ENCODE results near the gene GRM8. TPM values are rescaled to one million over a fixed set of nuclear protein-coding genes. Genes with fewer than 3 reads are reported as not detected.
"Not testable (repeated sequence)": the region's sequence is repeated elsewhere in the genome, so short reads cannot be mapped to it uniquely, and the experiment has no call there.

GRM8 gene
- total RNA-seq, 1 experiment from 2014 or later: 2.7 TPM

DNA sequence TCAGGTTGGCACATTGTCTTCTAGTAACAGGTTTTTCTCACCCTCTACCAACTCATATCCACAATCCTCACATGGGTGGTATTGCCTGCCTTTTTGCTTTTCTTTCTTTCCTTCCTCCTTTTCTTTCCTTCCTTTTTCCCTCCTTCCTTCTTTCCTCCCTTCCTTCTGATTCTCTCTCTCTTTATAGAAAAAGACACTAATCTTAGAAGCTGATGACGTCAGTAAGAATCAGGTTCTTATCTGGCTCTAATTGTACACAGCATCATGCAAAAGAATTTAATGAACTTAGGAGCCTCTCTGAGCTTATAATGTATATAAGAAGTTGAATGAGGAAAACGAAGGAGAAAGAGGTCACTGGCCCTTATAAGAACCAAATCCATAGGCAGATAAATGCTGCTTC lies 328.3 kb downstream of the GRM8 start:
- no peak for DNase-seq (ENCODE audit: low spot score)

DNA sequence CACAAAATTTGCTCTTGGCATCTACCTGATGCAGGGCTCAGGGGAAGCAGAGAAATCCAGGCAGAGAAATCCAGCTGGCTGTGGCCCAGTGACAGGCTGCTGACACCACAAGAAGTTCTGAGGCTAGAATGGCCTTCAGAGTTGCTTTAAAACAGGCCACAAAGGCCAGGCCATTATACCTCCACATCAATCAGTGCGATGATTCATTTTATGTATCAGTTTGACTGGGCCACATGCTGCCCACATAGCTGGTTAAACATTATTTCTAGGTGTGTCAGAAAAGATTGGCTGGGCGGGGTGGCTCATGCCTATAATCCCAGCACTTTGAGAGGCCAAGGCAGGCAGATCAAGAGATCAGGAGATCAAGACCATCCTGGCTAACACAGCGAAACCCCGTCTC lies 341.1 kb downstream of the GRM8 start:
- not testable (repeated sequence) for DNase-seq (ENCODE audit: low spot score)

- not testable (repeated sequence) for DNase-seq (ENCODE audit: low spot score)
Observed at GRCh38 chr7:126908564-126908963, 344.2 kb downstream of the GRM8 start.

- DNase-seq (ENCODE audit: low spot score): not testable (repeated sequence)
Observed at GRCh38 chr7:126907657-126908056, 345.1 kb downstream of the GRM8 start.

GRCh38 chr7:126905255-126905654 lies 347.5 kb downstream of the GRM8 start:
- not testable (repeated sequence) for DNase-seq (ENCODE audit: low spot score)

DNA sequence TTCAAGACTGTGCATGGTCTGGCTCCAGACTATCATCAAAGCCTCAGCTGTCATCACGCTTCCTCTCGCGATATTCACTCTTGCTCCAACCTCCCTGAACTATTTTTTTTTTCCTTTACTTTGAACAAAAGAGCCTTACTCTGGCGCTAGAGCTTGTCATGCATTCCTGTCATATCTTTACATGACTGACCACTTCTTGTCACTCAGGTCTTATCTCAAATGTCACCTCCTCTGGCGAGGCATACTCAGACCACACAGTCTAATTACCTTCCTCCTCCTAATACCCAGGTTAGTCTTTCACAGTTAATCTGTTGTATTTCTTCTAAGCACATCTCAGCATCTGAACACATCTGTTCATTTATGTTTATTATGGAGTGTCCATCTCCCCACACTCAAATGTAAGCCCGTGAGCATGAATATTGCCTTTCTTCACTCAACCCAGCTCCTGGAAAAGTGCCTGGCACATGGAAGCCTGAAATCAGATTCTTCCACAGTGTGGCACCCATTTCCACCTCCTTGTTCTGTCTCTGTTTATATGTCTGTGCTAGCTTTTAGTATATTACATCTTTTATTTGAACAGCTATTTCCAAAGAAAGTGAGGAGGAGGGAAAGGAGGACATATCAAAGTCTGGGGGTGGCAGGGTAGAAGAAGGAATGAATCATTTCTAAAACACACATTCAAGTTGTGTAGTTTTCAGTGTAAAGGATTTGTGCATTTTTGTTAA lies 351.5 kb downstream of the GRM8 start:
- not testable (repeated sequence) for DNase-seq (ENCODE audit: low spot score)

GRCh38 chr7:126887980-126888379 lies 364.8 kb downstream of the GRM8 start:
- not testable (repeated sequence) for DNase-seq (ENCODE audit: low spot score)

GRCh38 chr7:126887560-126887959 lies 365.2 kb downstream of the GRM8 start:
- not testable (repeated sequence) for DNase-seq (ENCODE audit: low spot score)

GRCh38 chr7:126882730-126883129 lies 370.0 kb downstream of the GRM8 start:
- DNase-seq (ENCODE audit: low spot score): not testable (repeated sequence)

- DNase-seq (ENCODE audit: low spot score): peak; percentile 13
Observed at GRCh38 chr7:126881908-126882307, 370.8 kb downstream of the GRM8 start.

- no peak for DNase-seq (ENCODE audit: low spot score)
Observed at GRCh38 chr7:126881315-126881714, 371.4 kb downstream of the GRM8 start.

DNA sequence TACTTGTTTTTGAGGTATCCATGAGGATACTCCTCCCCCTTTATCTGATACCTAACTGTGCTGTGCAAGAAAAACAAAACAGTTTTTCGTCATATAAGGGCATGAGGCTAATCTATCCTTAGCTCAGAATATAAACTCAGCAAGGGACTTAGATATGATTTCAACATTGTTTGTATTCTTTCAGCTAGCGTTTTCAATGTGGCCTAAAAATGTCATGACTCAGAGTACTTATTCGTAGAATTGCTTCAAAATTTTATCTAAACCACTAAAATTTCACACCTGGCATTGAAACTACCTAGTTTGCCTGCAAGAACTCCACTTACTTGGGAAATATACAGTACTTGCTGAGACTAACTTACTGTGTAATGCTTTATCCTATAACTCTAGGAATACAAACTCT lies 376.2 kb downstream of the GRM8 start:
- peak; percentile 75 for DNase-seq (ENCODE audit: low spot score)

GRCh38 chr7:126856691-126857291 lies 395.9 kb downstream of the GRM8 start:
- DNase-seq (ENCODE audit: low spot score): peak; percentile 19

DNA sequence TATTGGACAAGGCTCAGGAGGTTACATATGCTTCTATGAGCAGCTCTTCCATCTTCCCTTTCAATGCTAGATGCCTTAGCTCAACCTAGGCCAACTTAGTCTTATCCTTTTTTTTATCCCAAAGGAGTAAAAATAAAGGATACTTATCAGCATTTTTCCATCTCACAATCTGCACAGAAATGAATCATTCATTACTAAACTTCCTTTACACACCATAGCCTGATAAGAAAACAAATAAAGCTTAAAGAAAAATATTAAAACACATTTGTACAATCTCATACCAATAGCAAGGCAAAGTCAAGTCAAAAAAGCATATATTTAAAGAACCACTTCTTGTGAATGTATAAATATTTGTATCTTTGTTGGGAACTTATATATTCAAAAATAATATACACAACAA lies 407.4 kb downstream of the GRM8 start:
- DNase-seq (ENCODE audit: low spot score): no peak

DNA sequence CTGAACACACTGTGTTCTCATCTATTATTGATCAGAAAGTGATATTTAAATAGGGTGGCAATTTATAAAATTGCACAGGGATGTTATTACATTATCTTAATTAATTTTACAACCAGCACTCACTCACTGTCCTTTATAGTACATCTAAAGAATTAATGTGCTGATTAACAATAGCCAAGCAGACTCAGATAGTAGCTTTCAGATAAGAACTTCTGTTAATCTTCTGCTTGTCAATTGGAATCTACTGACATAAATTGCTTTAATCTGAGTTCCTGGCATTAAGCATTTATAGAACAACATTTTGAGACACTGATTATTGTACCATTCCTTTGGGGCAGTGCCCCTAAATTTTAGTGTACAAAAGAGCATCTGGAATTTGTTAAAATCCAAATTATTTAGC lies 408.9 kb downstream of the GRM8 start:
- DNase-seq (ENCODE audit: low spot score): no peak

- no peak for DNase-seq (ENCODE audit: low spot score)
Observed at GRCh38 chr7:126843336-126843735, 409.4 kb downstream of the GRM8 start.

DNA sequence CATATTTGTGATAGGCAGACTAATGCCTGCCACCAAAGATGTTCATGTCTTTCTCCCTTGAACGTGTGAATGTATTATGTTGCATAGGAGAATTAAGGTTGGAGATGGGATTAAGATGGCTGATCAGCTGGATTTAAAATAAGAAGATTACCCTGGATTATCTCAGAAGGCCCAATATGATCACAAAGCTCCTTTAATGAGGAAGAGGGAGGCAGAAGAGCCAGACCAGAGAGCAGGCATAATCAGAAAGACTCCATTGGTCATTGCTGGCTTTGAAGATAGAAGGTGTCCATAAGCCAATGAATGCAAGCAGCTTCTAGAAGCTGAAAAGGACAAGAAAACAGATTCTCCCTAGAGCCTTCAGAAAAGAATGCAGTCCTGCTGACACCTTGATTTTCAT lies 410.3 kb downstream of the GRM8 start:
- no peak for DNase-seq (ENCODE audit: low spot score)

DNA sequence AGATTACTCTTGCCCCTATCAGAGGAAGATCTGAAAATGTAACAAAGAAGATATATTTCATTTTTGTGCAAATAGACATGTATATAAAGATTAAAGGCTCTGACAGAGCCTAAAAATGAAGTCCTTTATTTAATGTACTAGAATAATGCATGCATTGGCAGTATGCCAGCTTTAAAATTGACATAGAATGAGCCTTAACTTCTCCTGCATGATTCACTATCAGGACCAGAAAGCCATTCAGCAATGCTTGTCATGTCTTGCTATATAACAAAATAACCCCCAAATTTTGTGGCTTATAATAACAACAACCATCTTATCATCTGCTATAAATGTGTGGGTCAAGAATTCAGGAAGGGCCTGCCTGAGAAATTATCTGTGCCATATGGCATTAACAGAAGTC lies 411.9 kb downstream of the GRM8 start:
- no peak for DNase-seq (ENCODE audit: low spot score)

GRCh38 chr7:126839624-126840023 lies 413.1 kb downstream of the GRM8 start:
- no peak for DNase-seq (ENCODE audit: low spot score)

DNA sequence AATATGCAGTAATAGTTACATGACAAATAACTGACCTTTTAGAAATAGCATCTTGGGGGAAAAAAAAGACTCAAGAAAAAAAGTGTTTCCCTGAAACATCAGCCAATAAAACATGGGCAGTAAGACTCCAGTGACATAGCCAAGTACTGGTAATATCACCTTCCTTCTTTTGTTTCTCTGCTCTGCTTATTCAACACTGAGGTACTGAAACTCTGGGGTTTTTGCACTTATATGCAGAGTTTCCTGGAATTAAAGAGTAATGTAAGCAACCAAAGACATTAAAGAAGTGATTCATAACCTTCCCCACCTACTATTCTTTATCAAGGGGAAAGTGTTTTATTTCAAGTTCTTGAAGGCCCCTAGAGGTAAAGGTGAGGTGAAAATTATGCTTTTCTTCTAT lies 414.5 kb downstream of the GRM8 start:
- DNase-seq (ENCODE audit: low spot score): no peak

DNA sequence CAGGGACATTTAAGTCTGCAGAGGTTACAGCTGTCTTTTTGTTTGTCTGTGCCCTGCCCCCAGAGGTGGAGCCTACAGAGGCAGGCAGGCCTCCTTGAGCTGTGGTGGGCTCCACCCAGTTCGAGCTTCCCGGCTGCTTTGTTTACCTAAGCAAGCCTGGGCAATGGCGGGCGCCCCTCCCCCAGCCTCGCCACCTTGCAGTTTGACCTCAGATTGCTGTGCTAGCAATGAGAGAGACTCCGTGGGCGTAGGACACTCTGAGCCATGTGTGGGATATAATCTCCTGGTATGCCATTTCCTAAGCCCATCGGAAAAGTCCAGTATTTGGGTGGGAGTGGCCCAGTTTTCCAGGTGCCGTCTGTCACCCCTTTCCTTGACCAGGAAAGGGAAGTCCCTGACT lies 421.5 kb downstream of the GRM8 start:
- not testable (repeated sequence) for DNase-seq (ENCODE audit: low spot score)

- no peak for DNase-seq (ENCODE audit: low spot score)
Observed at GRCh38 chr7:126820925-126821324, 431.8 kb downstream of the GRM8 start.

DNA sequence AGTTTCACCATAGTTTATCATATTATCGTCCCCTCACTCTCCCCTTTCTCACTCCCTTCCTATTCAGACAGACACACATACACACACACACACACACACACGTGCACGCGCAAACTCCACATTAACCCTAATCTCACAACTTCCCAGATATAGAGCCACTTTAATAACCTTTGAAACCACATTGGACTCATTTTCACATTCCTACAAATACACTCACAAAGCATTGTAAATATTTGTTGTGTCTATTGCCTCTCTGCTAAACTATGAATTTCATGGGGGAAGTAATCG lies 433.6 kb downstream of the GRM8 start:
- DNase-seq (ENCODE audit: low spot score): no peak

All from H4 (cell line).